HG03460 (cell line): ENCODE measurements around the gene PLEKHN1.
"Not testable (repeated sequence)": the region's sequence is repeated elsewhere in the genome, so short reads cannot be mapped to it uniquely, and the experiment has no call there.

Experiments used
- ATAC-seq: cut with Tn5 transposase; IDR thresholded peaks from one replicate; pipeline ENCODE4 v1.9.1; 2021; ENCODE audit not compliant: unreplicated experiment

Gene PLEKHN1

GRCh38 chr1:991275-991674 is 25.0 kb downstream of the PLEKHN1 start:
- not testable (repeated sequence) for ATAC-seq

GRCh38 chr1:991895-992294 is 25.6 kb downstream of the PLEKHN1 start:
- no peak for ATAC-seq

GRCh38 chr1:992362-992761 is 26.1 kb downstream of the PLEKHN1 start:
- no peak for ATAC-seq

- ATAC-seq = no peak
These were observed 27.2 kb downstream of the PLEKHN1 start for GRCh38 chr1:993379-993995.

- ATAC-seq = not testable (repeated sequence)
These were observed 28.3 kb downstream of the PLEKHN1 start for GRCh38 chr1:994546-994945.

GRCh38 chr1:995665-996633 is 29.7 kb downstream of the PLEKHN1 start:
- ATAC-seq = no peak

- no peak for ATAC-seq
These were observed 30.8 kb downstream of the PLEKHN1 start for GRCh38 chr1:996851-997712.

GRCh38 chr1:997713-997992 is 31.4 kb downstream of the PLEKHN1 start:
- no peak for ATAC-seq

GRCh38 chr1:997993-998744 is 31.9 kb downstream of the PLEKHN1 start:
- no peak for ATAC-seq

GRCh38 chr1:998745-998994 is 32.4 kb downstream of the PLEKHN1 start:
- ATAC-seq = no peak

GRCh38 chr1:998995-999724 is 32.9 kb downstream of the PLEKHN1 start:
- ATAC-seq = no peak

GRCh38 chr1:999725-1000356 is 33.6 kb downstream of the PLEKHN1 start, which contains the start of gene HES4:
Gene HES4 (minus strand): TSS chr1:1000097. CDS start chr1:999973, 124 bp downstream.
- ATAC-seq = peak; percentile 37

GRCh38 chr1:1000357-1001056 is 34.2 kb downstream of the PLEKHN1 start:
- peak; percentile 9 for ATAC-seq

GRCh38 chr1:1001057-1001783 is 34.9 kb downstream of the PLEKHN1 start:
- no peak for ATAC-seq

- ATAC-seq = no peak
These were observed 37.5 kb downstream of the PLEKHN1 start for GRCh38 chr1:1003618-1004419.

- ATAC-seq = no peak
These were observed 38.1 kb downstream of the PLEKHN1 start for GRCh38 chr1:1004420-1004779.

GRCh38 chr1:1004780-1005697 is 38.8 kb downstream of the PLEKHN1 start:
- ATAC-seq = no peak
